Astrocyte (in vitro differentiated cells and primary cell): Measurements from ENCODE around the gene STT3B.

ENCODE experiments used
- CTCF ChIP-seq: IDR thresholded peaks from 2 replicates; pipeline ENCODE4 v1.5.1; 2011; ENCODE audit warnings: low read depth, mild to moderate bottlenecking, inconsistent platforms, low read length, moderate library complexity; ENCODE audit not compliant: insufficient read depth
- EZH2 ChIP-seq: IDR thresholded peaks from 2 replicates; pipeline ENCODE4 v1.6.1; 2012; ENCODE audit warnings: mild to moderate bottlenecking, low read length, inconsistent platforms; ENCODE audit not compliant: insufficient read depth

GRCh38 chr3:31514570-31514969, 18.2 kb upstream of the STT3B start:
- TF ChIP-seq CTCF (no peak), EZH2 (no peak)
